ENCODE results near the gene CNBD2. TPM values are rescaled to one million over a fixed set of nuclear protein-coding genes. Genes with fewer than 3 reads are reported as not detected.

CNBD2 gene
- 1.5 and 1.8 TPM in 2 replicates for total RNA-seq

DNA sequence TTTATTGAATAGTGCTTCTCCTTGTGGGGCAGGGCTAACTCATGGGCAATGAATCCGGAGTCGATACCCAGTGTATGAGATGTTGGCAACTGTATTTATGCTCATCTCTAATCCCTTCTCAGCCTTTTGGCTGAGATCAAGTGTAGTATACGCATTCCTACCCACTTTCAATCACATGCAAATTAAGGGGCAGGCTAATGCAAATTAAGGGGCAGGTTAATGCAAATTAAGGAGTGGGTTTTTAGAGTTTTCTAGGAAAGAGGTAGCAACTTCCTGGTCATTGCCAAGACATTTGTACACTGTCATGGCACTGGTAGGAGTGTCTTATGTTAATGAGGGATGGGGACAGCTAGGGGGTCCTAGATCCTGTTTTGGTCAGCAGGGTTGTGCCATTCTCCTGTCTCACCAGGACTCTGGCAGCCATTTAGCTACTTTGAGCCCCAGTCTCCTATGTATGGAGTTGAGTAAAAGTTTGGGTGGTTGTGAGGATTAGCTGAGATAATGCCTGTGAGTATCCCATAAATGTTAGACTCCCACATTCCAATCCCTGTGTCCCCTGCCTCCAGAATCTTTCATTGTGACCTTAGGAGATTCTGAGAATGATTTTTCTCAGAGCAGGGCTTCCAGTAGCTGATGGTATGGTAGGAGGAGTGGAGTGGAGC lies at the start of gene CNBD2:
CNBD2 (plus strand) TSS at position 612 of the 662 bp plus-strand sequence. CDS start 173 bp downstream, outside the sequence.

GRCh38 chr20:35954200-35954906 lies 14.0 kb upstream of the CNBD2 start, which contains the start of gene SCAND1:
SCAND1 (minus strand) TSS chr20:35954502; CDS start chr20:35954284, 218 bp downstream.

Small RNA genes within 50 kb of the gene (small RNA-seq; reads per million reads assigned to genes)
- gene RNU6-937P = not detected

Other genes with a start within 250 kb of the CNBD2 start
- gene RBM39, start 226.3 kb upstream of the CNBD2 start, total RNA-seq = 239 and 285 TPM in 2 replicates
- gene PHF20, start 196.6 kb upstream of the CNBD2 start, total RNA-seq = 18.7 and 29.1 TPM in 2 replicates
- gene SCAND1, start 14.1 kb upstream of the CNBD2 start, total RNA-seq = 61.8 and 82.7 TPM in 2 replicates
- gene EPB41L1, start 186.2 kb downstream of the CNBD2 start, total RNA-seq = 13.2 and 14.3 TPM in 2 replicates